OCI-LY3 (cell line): ENCODE measurements around the gene UBE2S.

ENCODE experiments used
- CTCF ChIP-seq: fragments of 200-600, 300-600 bp; sonication (generic); IDR thresholded peaks from 2 replicates; pipeline ENCODE4 v1.5.1; 2014; ENCODE audit warnings: antibody characterized with exemption, low read length, low read depth
- EZH2phosphoT487 ChIP-seq: fragments of 200-600 bp; shearing (Covaris generic); IDR thresholded peaks from 2 replicates; pipeline ENCODE4 v1.6.1; 2018; ENCODE audit warnings: antibody characterized with exemption, mixed run types, low read depth

GRCh38 chr19:55441692-55442321, 34.2 kb upstream of the UBE2S start:
- TF ChIP-seq CTCF (no peak), EZH2phosphoT487 (no peak)
